ENCODE measurements around the gene SLC17A9. TPM values are rescaled to one million over a fixed set of nuclear protein-coding genes. Genes with fewer than 3 reads are reported as not detected.
"Not testable (repeated sequence)": the region's sequence is repeated elsewhere in the genome, so short reads cannot be mapped to it uniquely, and the experiment has no call there.

The SLC17A9 gene
- total RNA-seq, 4 donors from 2014 or later, result 1.6 to 10.7 (median 2.5) TPM

DNA sequence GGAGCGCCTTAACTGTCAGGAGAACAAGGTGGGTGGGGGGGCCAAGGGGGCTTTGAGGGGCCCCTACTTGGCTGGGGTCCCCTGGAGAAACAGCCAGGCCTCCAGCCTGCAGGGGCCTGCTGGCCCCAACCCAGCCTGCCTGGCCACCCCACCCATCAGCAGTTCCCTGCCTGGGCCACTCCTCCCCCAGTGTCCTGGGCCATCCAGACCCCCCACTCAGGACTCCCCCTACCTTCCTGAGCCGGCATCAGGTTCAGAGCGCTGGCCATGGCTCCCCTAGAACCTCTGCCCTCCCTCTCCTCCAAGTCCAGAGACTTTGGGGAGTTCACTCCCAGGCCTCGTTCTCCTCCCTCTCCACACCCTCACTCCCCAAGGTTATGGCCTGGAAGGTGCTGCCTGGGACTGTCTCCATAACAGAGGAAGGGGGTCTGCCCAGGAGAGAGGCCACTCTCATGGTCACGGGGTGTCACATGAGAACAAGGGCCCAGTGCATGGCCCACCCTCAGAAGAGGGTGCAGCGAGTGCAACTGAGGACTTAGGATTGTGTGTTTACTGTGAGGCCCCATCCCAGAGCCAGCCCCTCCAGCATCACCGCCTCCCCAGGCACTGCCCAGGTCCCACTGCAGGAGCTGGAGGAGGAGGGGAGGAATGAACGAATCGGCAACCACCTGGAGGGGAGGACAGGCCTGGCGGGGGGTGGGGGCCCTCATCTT, 6.0 kb downstream of the SLC17A9 start:
- TF ChIP-seq, protein P1, sequence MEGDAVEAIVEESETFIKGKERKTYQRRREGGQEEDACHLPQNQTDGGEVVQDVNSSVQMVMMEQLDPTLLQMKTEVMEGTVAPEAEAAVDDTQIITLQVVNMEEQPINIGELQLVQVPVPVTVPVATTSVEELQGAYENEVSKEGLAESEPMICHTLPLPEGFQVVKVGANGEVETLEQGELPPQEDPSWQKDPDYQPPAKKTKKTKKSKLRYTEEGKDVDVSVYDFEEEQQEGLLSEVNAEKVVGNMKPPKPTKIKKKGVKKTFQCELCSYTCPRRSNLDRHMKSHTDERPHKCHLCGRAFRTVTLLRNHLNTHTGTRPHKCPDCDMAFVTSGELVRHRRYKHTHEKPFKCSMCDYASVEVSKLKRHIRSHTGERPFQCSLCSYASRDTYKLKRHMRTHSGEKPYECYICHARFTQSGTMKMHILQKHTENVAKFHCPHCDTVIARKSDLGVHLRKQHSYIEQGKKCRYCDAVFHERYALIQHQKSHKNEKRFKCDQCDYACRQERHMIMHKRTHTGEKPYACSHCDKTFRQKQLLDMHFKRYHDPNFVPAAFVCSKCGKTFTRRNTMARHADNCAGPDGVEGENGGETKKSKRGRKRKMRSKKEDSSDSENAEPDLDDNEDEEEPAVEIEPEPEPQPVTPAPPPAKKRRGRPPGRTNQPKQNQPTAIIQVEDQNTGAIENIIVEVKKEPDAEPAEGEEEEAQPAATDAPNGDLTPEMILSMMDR (IDR thresholded peaks at IDR 0.05), result no peak
- ATAC-seq (ENCODE audit: low FRiP score) (no peak), DNase-seq (ENCODE audit: low spot score) (no peak)

DNA sequence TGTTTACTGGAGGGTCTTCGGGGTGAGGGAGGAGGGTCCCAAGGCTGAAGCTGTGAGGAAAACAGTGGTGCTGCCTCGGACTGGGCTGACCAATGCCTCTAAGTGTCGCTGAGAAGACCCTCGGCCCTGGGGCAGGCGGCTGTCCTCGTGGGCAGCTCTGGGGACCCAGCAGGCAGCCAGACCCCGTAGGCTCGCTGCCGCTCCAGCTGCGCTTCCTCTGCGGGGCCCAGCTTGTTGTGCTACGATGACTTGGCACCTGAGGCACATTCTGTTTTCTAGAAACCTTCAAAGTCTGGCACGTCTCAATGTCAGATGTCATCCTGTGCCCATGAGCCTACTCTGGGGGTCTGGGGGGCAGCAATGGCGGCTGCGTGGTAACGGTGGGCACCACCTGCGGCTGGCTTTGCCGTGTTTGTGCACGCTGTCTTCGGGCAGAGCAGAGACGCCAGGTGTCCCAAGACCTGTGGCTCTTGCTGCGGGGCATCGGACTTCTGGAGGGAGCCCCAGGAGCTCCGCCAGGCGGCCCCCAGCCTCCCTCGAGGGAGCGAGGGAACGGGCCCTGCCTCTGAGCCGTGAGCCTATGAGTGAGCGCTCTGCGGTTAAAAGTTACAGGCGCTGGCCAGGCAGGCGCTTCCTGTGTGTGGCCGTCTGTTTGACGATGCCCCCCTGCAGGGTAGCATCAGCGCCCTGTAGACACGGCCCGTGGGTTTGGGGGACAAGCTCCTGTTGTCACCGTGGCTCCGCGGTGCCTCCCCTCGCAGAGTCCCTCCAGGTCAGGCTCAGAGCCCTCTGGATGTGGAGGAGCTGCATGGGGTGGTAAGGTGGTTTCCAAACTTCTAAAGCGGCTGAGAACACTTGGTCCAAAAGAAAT, 6.8 kb downstream of the SLC17A9 start:
- ATAC-seq (ENCODE audit: low FRiP score) (no peak), DNase-seq (ENCODE audit: low spot score) (no peak)

DNA sequence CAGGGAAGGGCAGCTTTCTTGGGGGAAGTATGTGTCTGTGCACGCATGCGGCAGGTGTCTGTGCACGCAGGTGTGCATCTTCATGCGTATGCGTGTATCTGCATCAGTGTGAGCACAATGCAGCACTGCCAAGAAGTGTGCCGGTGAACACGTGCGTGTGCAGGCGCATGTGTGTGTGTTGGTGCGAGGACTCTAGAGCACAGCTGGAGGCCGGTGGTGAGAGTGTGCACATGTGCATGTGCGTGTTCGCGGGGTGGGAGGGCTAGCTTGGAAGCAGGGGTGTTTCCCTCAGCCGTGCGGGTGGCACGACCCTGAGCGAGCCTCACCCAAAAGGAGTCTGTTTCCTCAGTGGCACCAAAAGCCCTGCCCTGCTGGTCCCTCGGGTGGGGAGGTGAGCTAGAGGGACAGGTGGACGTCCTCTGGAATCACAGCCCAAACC, 7.5 kb downstream of the SLC17A9 start:
- DNase-seq (ENCODE audit: low spot score) (no peak), ATAC-seq (ENCODE audit: low FRiP score) (no peak)
- TF ChIP-seq, protein P1 (IDR thresholded peaks at IDR 0.05), result no peak

More for the DNA sequence above, 6.8 kb downstream of the SLC17A9 start:
- TF ChIP-seq, protein P1 (IDR thresholded peaks at IDR 0.05), result no peak

DNA sequence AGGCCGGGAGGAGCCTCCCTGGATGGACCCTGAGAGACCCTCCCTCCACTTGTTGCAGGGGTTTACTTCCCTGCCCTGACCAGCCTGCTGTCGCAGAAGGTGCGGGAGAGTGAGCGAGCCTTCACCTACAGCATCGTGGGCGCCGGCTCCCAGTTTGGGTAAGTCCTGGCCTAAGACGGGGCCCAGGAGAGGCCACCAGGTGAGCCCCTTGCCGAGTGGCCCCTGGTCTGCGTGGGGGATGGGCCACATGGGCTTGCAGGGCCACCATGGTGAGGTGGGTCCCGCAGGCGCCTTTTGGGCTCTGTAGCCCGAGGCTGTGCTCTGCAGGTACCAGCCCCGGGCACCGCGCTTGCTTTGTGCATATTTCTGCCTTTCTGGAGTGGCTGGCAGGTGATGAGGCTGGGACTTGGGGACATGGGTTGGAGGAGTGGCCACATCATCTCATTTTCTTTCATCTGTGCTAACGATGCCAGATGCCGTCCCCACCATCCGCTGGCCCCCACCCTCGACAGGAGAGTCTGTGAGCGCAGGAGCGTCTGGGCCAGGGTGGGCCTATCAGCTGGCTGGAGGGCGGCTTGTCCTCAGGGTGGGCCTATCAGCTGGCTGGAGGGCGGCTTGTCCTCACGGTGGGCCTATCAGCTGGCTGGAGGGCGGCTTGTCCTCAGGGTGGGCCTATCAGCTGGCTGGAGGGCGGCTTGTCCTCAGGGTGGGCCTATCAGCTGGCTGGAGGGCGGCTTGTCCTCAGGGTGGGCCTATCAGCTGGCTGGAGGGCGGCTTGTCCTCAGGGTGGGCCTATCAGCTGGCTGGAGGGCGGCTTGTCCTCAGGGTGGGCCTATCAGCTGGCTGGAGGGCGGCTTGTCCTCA, 8.2 kb downstream of the SLC17A9 start:
- ATAC-seq (ENCODE audit: low FRiP score); DNase-seq (ENCODE audit: low spot score): not testable (repeated sequence)

DNA sequence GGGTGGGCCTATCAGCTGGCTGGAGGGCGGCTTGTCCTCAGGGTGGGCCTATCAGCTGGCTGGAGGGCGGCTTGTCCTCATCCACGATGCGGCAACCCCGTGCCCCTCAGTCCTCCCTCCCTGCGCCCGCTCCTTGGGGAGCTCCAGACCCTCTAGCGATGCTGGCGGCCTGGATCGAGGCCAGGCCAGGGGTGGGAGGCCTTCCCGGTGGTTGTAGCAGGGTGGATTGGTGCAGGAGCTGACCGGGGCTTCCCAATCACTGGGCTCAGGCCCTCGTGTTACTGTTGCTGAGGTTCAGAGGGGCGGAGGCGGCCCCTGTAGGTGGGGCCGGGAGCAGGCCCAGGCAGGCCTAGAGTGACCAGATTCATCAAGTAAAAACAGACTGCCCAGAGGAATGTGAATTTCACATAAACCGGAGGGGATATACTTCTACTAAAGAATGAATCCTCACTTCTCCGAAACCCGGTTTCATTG, 8.8 kb downstream of the SLC17A9 start:
- TF ChIP-seq, protein P1 (IDR thresholded peaks at IDR 0.05), result no peak
- ATAC-seq (ENCODE audit: low FRiP score), result no peak
- DNase-seq (ENCODE audit: low spot score), result no peak

DNA sequence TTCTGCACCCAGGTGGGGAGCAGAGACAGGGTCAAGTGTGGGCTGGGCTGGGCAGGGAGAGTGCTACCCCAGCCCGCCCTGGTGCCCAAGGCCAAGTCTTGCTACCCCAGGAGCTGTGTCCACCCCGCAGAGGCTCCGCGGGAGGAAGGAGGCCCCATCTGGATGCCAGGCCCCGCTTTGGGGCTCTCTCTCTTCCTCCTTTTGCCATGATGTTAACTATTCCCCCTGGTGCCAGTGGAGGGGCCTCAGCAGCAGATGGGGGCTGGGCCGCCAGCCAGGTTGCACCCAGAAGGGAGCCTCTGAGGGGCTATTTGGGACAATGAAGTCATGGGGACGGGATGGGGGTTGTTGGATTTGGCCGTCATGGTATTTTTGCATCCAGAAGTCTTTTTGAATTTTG, 9.3 kb downstream of the SLC17A9 start:
- ATAC-seq (ENCODE audit: low FRiP score), result no peak
- DNase-seq (ENCODE audit: low spot score), result no peak
- TF ChIP-seq, protein P1 (IDR thresholded peaks at IDR 0.05), result no peak

All from omental fat pad (tissue), 4 donors.